BLaER1 (cell line): ENCODE data around the gene PQBP1.

ENCODE experiments used
- H3K27ac ChIP-seq: shearing (Covaris generic); formaldehyde crosslinking; 2 replicates; pipeline ENCODE4 v1.8.1; 2022
- H3K27me3 ChIP-seq: shearing (Covaris generic); formaldehyde crosslinking; 2 replicates; pipeline ENCODE4 v1.8.1; 2022
- H3K36me3 ChIP-seq: shearing (Covaris generic); formaldehyde crosslinking; 2 replicates; pipeline ENCODE4 v1.8.1; 2022
- H3K4me1 ChIP-seq: shearing (Covaris generic); formaldehyde crosslinking; 2 replicates; pipeline ENCODE4 v1.8.1; 2022
- H3K4me2 ChIP-seq: shearing (Covaris generic); formaldehyde crosslinking; 2 replicates; pipeline ENCODE4 v1.8.1; 2022
- H3K4me3 ChIP-seq: shearing (Covaris generic); formaldehyde crosslinking; 2 replicates; pipeline ENCODE4 v1.8.1; 2022
- H3K9ac ChIP-seq: shearing (Covaris generic); formaldehyde crosslinking; 2 replicates; pipeline ENCODE4 v1.8.1; 2022
- H3K9me3 ChIP-seq: shearing (Covaris generic); formaldehyde crosslinking; 2 replicates; pipeline ENCODE4 v1.8.1; 2022
- H4K20me1 ChIP-seq: shearing (Covaris generic); formaldehyde crosslinking; 2 replicates; pipeline ENCODE4 v1.8.1; 2022
- Cebpa-rat ChIP-seq: shearing (Covaris generic); IDR thresholded peaks from 2 replicates; pipeline ENCODE4 v1.8.1; 2022

Gene PQBP1

DNA sequence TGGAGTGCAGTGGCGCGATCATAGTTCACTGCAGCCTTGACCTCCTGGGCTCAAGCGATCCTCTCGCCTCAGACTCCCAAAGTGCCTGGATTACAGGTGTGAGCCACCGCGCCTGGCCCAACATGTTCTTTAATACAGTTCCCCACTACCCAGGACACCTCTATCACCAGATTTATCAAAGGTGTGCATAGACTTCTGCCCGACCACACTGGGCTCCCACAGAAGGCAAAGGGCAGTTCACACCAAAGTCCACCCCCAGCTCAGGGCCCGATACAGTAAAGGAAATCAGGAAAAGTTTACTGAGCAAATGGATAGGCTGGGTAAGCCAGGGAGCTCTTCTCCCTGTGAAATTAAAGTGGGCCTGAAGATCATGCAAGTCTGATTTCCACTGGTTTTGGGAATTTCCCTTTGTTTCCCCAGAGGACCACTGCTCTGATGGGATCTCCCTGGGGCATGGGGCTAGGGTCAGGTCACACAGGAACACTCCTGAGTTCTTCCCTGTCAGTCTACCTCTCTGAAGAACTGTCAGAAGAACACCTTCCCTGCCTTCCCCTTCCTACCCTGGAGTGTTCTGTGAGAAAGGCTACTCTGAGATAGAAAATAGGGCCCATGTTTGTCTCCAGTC is 38.8 kb downstream of the PQBP1 start:
- Histone ChIP-seq H3K27ac (peak overlapping the region; percentile 48; the same call in 1 of the 2 replicates), H4K20me1 (peaks cover 56% of the 10 kb centered on the region), H3K9me3 (peaks cover 7% of the 10 kb centered on the region; the same call in 1 of the 2 replicates), H3K4me3 (0 out of 2 replicates have a peak overlapping the region, but pooled peaks have one; percentile 9), H3K4me1 (peaks cover 52% of the 10 kb centered on the region), H3K36me3 (peaks cover 31% of the 10 kb centered on the region), H3K9ac (peak overlapping the region; percentile 27; the same call in 1 of the 2 replicates), H3K4me2 (peak overlapping the region; percentile 72), H3K27me3 (peaks cover 44% of the 10 kb centered on the region)
- no peak for TF ChIP-seq Cebpa-rat

DNA sequence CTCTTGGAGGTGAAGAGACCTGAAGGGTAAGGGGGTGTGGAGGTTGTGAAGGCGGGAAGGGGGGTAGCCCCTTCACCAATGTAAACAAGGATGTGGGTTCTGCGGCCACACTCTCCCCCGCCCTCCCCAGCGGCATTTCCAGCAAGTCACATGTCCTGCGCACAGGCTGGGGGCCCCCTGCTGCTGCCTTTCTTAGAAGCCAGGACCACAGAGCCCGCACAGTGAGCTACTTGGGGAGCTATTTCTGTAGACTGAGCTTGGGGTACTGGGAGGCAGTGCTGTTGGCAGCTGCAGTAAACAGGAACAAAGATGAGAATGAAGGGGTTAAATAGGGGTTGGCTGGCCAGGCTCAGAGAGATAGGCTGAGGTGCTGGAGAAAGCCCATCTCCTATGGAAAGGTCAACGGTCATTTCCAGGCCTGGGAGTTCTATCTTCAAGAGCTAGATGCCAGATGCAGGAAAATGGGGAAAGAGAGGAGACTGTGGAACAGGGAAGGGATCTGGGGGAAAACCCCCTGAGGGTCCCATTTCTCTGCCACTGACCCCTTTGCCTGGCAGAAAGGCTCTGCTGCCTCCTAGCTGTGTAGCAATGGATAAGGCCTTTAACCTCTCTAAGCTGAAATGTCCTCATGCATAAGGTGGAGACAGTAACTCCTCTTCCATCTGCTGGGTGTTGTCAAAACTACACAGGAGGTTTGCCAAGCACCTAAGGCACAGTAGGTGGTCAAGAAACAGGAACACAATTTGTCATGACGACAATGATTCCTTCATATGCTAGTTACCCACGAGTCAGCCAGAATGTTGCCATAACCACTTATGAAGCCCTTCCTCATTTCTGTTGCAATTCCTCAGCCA is 39.6 kb downstream of the PQBP1 start:
- Histone ChIP-seq H3K4me3 (0 out of 2 replicates have a peak overlapping the region, but pooled peaks have one; percentile 9), H3K9me3 (peaks cover 7% of the 10 kb centered on the region; the same call in 1 of the 2 replicates), H3K9ac (peak overlapping the region; percentile 27), H3K36me3 (peaks cover 30% of the 10 kb centered on the region), H3K4me2 (peak overlapping the region; percentile 72), H3K27ac (peak overlapping the region; percentile 48), H3K27me3 (peaks cover 46% of the 10 kb centered on the region), H3K4me1 (peaks cover 52% of the 10 kb centered on the region), H4K20me1 (peaks cover 63% of the 10 kb centered on the region)
- TF ChIP-seq Cebpa-rat = no peak

DNA sequence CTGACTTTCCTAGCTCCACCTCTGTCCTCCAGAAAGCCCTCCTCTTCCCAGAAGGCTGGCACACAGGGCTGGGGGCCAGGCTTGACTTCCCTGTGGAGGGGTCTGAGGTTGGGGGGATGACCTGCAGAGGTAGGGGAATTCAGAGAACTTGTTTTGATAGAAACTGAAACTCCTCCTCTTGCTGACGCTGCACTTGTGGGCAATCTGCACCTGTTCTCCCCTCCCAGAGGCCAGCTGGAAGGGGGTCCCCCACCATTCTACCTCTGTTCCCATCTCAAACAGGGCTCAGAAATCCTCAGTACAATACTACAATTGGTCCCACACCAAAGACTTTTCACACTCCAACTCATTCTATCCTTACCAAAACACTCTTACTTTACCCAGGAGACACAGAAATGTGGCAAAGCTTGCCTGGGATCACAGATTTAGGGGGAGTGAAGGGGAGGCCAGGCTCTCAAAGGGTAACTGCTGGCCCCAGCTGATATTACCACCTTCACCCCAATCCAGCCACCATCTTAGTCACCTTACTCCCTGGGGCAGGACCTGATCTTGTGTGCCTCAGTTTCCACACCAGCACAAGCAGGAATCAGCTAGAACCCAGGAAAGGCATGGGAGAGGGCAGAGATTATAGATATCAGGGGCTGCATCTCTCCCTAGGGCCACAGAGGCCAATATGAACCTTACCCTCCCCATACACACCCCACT is 41.1 kb downstream of the PQBP1 start:
- no peak for TF ChIP-seq Cebpa-rat
- Histone ChIP-seq H3K4me2 (peak overlapping the region; percentile 72), H3K27ac (peak overlapping the region; percentile 48), H3K36me3 (peaks cover 32% of the 10 kb centered on the region), H3K4me1 (peaks cover 52% of the 10 kb centered on the region), H3K4me3 (no peak overlapping the region), H3K9ac (no peak overlapping the region), H3K9me3 (no peaks in the 10 kb centered on the region), H4K20me1 (peaks cover 79% of the 10 kb centered on the region), H3K27me3 (peaks cover 60% of the 10 kb centered on the region)

DNA sequence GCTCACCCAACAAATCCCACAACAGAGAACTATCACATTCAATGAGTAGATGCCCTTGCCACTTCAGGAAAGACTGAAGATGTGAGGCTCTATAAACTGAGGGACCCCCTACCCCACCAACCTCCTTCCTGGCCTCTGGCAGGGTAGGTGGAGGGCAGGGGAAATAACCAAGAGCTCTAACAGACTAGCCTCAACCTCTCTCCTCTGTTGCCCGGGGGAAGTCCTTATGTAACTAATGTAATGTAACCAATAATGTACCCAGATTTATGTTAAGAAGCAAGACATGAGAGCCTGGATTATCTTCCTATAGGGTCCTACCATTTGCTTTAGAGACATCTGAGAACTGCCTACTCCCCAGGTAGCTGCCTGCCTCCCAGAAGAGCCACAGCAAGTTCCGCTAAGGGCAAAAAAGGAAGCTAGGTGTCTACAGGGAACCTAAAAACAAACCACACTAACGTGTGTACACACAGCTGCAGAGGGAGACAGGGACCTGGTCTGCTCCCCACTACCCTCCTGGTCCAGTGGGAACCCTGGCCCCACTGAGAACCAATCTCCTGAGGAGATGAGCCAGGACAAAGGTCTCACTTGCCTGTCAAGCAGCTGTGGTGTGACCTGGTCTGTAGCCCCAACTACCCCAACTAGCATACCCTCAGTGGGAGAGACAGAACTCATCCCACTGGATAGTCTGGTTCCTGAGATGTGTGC is 41.9 kb downstream of the PQBP1 start:
- Histone ChIP-seq H3K4me2 (peak overlapping the region; percentile 72), H3K27me3 (peaks cover 63% of the 10 kb centered on the region), H3K4me3 (no peak overlapping the region), H4K20me1 (peaks cover 87% of the 10 kb centered on the region), H3K9me3 (no peaks in the 10 kb centered on the region), H3K4me1 (peaks cover 52% of the 10 kb centered on the region), H3K36me3 (peaks cover 29% of the 10 kb centered on the region), H3K27ac (0 out of 2 replicates have a peak overlapping the region, but pooled peaks have one; percentile 13), H3K9ac (no peak overlapping the region; the same call in 1 of the 2 replicates)
- TF ChIP-seq Cebpa-rat = no peak

DNA sequence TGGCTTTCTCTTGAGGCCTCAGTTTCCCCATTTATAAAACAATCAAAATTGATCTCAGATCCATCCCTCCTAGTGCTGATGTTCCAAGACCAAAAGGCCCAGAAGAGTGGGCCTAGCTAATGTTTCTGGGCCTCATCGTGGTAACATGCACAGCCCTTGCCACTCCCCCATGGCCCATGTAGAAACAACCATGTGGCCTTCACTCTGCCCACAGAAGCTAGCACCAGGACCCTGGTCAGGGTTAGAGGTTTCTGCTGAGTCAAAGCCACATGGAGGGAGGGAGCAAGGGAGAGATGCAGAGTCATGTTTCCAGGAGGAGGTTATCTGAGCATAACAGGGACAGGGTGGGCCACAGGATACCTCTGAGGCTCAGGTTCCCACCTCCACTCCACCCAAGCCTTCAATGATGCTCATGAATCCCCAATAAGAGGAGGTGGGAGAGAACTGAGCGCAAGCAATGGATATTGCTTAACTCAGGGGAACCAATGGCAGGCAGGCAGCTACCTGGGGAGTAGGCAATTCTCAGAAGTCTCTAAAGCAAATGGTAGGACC is 42.8 kb downstream of the PQBP1 start:
- Histone ChIP-seq H4K20me1 (peaks cover 95% of the 10 kb centered on the region), H3K27ac (0 out of 2 replicates have a peak overlapping the region, but pooled peaks have one; percentile 13), H3K4me1 (peaks cover 52% of the 10 kb centered on the region), H3K9me3 (no peaks in the 10 kb centered on the region), H3K36me3 (peaks cover 22% of the 10 kb centered on the region), H3K4me3 (no peak overlapping the region), H3K4me2 (peak overlapping the region; percentile 72), H3K9ac (no peak overlapping the region; the same call in 1 of the 2 replicates), H3K27me3 (peaks cover 63% of the 10 kb centered on the region)
- TF ChIP-seq Cebpa-rat = no peak

DNA sequence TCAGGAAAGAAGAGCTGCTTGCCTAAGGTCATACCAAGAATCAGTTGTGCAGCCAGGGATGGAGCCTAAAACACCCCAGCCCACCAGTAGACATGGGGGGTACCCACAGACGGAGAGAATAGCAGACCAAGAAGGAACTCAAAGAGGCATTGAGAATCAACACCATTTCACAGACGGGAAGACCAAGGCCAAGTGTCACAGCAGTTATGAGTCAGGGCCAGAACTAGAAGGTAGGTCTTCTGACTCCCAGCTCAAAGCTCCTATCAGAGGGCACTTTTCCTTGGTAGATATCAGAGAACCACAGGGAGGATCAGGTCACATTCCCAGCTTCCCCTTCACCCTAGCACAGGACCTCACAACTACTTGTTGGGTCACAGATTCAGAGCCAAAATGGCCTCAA is 45.2 kb downstream of the PQBP1 start:
- H3K27me3 ChIP-seq = peaks cover 56% of the 10 kb centered on the region
- no peak overlapping the region for H3K4me2 ChIP-seq
- H3K27ac ChIP-seq = no peak overlapping the region
- H3K4me1 ChIP-seq = peaks cover 32% of the 10 kb centered on the region
- H3K36me3 ChIP-seq = peaks cover 25% of the 10 kb centered on the region
- peaks cover 98% of the 10 kb centered on the region for H4K20me1 ChIP-seq
- H3K9me3 ChIP-seq = no peaks in the 10 kb centered on the region
- H3K9ac ChIP-seq = no peak overlapping the region
- TF ChIP-seq Cebpa-rat = no peak
- no peak overlapping the region for H3K4me3 ChIP-seq

DNA sequence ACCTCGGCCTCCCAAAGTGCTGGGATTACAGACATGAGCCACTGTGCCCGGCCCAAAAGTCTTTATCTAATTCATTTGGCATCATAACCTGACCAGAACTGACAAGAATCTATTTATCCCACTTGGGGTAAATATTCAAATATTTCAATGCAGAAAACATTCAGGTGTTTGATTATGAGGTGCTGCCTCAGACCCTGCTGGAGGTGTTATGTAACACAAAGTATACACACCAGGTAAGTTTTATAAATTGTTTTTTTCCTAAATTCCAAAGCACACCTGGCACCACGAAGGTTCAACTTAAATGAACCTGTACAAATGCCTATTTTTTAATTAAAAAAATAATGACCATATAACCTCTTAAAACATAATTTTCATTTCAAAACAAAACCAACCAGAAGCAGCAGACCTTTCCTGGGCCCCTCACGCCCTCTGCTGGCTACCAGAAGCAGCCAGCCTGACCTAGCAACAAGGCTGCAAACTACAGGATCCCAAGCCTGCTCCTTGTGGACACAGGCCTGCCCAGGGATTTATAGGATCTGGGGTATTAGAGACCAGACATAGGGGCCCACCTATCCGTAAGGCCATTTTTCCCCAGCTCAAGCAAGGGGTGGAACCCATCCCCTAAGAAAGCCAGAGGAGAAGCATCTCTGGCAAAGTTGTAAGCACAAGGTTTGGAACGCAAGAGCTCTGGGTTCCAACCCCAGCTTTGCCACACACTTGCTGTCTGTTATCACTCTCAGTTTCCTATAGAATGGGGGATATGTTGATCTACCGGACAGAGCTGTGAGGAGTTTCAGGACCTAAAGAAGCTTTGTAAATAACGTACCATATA is 48.0 kb downstream of the PQBP1 start:
- no peak for TF ChIP-seq Cebpa-rat
- H3K4me2 ChIP-seq = no peak overlapping the region

DNA sequence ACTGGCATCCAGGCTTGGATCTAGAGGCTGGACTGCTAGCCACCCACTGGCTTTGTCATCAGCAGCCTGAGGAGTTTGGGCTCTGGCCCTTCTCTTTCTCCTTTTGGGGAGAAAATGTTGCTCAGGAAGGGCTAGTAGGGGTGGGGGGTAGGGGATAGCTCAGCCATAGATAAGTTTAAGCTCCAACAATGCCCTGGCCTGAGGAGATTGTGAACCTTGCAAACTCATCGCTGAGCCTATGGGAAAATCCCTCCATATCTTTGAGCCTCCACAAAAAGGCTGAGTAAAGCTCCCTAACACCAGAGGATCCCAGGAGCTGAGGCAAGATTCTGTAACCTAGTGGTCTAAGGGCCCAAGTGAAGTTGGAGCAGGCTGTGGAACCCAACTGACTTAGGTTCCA is 50.9 kb downstream of the PQBP1 start:
- Histone ChIP-seq H3K27me3 (peaks cover 43% of the 10 kb centered on the region), H3K4me2 (no peak overlapping the region)

More for the DNA sequence above, 48.0 kb downstream of the PQBP1 start:
- Histone ChIP-seq H3K4me3 (no peak overlapping the region), H3K36me3 (peaks cover 35% of the 10 kb centered on the region), H3K27me3 (peaks cover 46% of the 10 kb centered on the region), H3K9ac (no peak overlapping the region), H3K27ac (no peak overlapping the region), H3K9me3 (no peaks in the 10 kb centered on the region), H3K4me1 (peaks cover 4% of the 10 kb centered on the region), H4K20me1 (peaks cover 95% of the 10 kb centered on the region)

More for the DNA sequence above, 50.9 kb downstream of the PQBP1 start:
- TF ChIP-seq Cebpa-rat = no peak
- Histone ChIP-seq H3K27ac (no peak overlapping the region), H3K4me3 (no peak overlapping the region), H3K9me3 (no peaks in the 10 kb centered on the region), H3K9ac (no peak overlapping the region), H4K20me1 (peaks cover 96% of the 10 kb centered on the region), H3K4me1 (peaks cover 11% of the 10 kb centered on the region; the same call in 1 of the 2 replicates), H3K36me3 (peaks cover 30% of the 10 kb centered on the region)
